IPS-18a (cell line): ENCODE results near the gene PLCG2.
"Not testable (repeated sequence)": the region's sequence is repeated elsewhere in the genome, so short reads cannot be mapped to it uniquely, and the experiment has no call there.

Experiments
- H3K27ac ChIP-seq: one replicate; pipeline ENCODE4 v1.5.1; 2013; ENCODE audit warnings: low read length
- H3K27me3 ChIP-seq: one replicate; pipeline ENCODE4 v1.6.1; 2013; ENCODE audit warnings: mild to moderate bottlenecking, low read length; ENCODE audit not compliant: control insufficient read depth, insufficient read depth
- H3K36me3 ChIP-seq: one replicate; pipeline ENCODE4 v1.6.1; 2013; ENCODE audit warnings: low read depth, low read length; ENCODE audit not compliant: control insufficient read depth
- H3K4me1 ChIP-seq: one replicate; pipeline ENCODE4 v1.6.1; 2013; ENCODE audit warnings: low read depth, low read length; ENCODE audit not compliant: control insufficient read depth
- H3K4me3 ChIP-seq: one replicate; pipeline ENCODE4 v1.5.1; 2013; ENCODE audit warnings: low read length
- H3K9ac ChIP-seq: one replicate; pipeline ENCODE4 v1.6.1; 2013; ENCODE audit warnings: mild to moderate bottlenecking, low read length, moderate library complexity
- H3K9me3 ChIP-seq: one replicate; pipeline ENCODE4 v1.6.1; 2013; ENCODE audit warnings: low read depth, low read length; ENCODE audit not compliant: control insufficient read depth

Gene PLCG2

DNA sequence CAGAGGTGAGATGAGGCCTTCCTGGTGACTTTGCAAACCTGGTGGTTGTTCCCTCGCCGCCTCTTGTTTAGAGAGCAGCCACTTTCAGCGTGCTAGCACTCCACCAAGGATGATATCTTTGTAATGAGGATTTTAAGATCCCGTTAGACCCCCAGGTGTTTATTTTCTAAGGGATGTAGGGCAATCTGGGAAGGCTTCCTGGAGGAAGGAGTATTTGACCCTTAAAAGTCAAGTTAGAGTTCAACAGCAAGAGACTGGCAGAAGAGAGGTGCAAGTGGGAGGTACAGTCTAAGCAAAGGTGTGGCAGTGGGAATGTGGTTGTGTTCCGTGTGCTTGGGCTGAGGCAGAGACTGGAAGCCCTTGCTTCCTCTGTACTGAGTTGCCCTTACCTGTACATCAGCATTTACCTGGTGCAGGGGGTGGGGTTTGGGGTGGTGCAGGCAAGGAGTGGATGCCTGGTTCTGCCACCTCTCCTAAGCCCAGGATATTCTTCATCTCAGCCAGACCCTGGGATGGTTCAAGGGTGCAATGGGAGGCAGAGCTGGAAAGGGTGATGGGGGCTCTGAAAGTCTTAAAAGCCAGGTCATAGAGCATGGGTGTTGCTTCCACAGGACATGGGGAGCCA lies 148.6 kb downstream of the PLCG2 start:
- H3K4me3 ChIP-seq, result no peak overlapping the region
- no peaks in the 10 kb centered on the region for H3K27me3 ChIP-seq
- H3K27ac ChIP-seq, result no peak overlapping the region
- H3K9ac ChIP-seq, result no peak overlapping the region
- no peaks in the 10 kb centered on the region for H3K9me3 ChIP-seq
- H3K4me1 ChIP-seq, result no peaks in the 10 kb centered on the region
- no peaks in the 10 kb centered on the region for H3K36me3 ChIP-seq

DNA sequence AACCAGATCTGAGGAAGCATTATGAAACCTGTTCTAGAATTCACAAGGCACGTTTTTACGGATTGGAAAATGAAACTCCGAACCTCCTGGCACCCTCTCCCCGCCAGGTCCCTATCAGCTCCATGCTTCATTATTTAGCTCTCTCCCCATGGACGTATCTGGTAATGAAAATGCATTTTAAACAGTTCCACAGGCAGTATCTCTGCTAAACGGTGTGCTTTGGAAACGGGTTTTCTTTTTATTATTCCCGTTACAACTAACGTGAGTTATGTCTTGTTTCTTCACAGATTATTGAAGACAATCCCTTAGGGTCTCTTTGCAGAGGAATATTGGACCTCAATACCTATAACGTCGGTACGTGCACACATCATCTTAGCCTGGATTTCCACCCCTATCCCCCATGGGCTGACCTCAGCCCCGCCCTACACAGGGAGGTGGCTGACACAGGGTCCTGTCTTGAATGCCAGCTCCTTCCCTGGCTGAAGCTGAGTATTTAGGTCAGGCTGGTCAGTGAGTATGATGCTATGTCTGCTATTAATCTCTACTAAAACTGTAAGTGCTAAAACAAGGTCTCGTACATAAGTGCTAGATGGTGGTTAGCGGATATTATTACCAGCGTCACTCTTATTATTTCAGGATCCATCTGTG lies 149.3 kb downstream of the PLCG2 start:
- Histone ChIP-seq H3K9ac (no peak overlapping the region), H3K9me3 (no peaks in the 10 kb centered on the region), H3K27me3 (no peaks in the 10 kb centered on the region), H3K4me1 (no peaks in the 10 kb centered on the region), H3K36me3 (no peaks in the 10 kb centered on the region), H3K27ac (no peak overlapping the region), H3K4me3 (no peak overlapping the region)

DNA sequence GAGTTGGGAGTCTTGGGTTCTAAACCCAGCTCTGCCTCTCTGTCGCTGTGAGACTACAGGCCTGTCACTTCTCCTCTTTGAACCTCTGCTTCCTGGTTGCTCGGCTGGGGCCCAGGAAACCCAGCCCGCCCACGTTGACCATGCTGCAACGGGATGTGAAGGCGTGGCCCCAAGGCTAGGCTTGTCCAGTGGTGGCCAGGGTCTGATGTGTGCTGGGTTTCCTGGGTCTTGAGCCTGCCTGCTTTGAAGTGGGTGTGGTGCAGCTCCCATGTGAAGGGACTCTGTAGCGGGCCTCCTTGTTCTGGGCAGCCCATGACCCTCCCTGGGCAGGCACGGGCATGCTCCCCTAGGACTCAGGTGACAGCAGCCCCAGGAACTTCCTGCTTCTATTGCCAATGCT lies 149.9 kb downstream of the PLCG2 start:
- H3K4me3 ChIP-seq, result no peak overlapping the region
- H3K27me3 ChIP-seq, result no peaks in the 10 kb centered on the region
- H3K27ac ChIP-seq, result no peak overlapping the region
- no peaks in the 10 kb centered on the region for H3K4me1 ChIP-seq
- H3K36me3 ChIP-seq, result no peaks in the 10 kb centered on the region
- no peak overlapping the region for H3K9ac ChIP-seq
- no peaks in the 10 kb centered on the region for H3K9me3 ChIP-seq

GRCh38 chr16:81929841-81930240 lies 150.8 kb downstream of the PLCG2 start:
- Histone ChIP-seq H3K36me3 (no peaks in the 10 kb centered on the region), H3K4me3 (no peak overlapping the region), H3K27me3 (no peaks in the 10 kb centered on the region), H3K27ac (no peak overlapping the region), H3K9ac (no peak overlapping the region), H3K9me3 (no peaks in the 10 kb centered on the region), H3K4me1 (no peaks in the 10 kb centered on the region)

- no peak overlapping the region for H3K9ac ChIP-seq
- H3K9me3 ChIP-seq, result no peaks in the 10 kb centered on the region
- H3K4me3 ChIP-seq, result no peak overlapping the region
- no peaks in the 10 kb centered on the region for H3K27me3 ChIP-seq
- no peaks in the 10 kb centered on the region for H3K4me1 ChIP-seq
- no peak overlapping the region for H3K27ac ChIP-seq
- H3K36me3 ChIP-seq, result no peaks in the 10 kb centered on the region
Measured at GRCh38 chr16:81931927-81932326, 152.8 kb downstream of the PLCG2 start.

GRCh38 chr16:81932668-81933067 lies 153.6 kb downstream of the PLCG2 start:
- Histone ChIP-seq H3K36me3 (no peaks in the 10 kb centered on the region), H3K4me3 (no peak overlapping the region), H3K4me1 (peaks cover 7% of the 10 kb centered on the region), H3K27me3 (no peaks in the 10 kb centered on the region), H3K9me3 (no peaks in the 10 kb centered on the region), H3K27ac (no peak overlapping the region), H3K9ac (no peak overlapping the region)

DNA sequence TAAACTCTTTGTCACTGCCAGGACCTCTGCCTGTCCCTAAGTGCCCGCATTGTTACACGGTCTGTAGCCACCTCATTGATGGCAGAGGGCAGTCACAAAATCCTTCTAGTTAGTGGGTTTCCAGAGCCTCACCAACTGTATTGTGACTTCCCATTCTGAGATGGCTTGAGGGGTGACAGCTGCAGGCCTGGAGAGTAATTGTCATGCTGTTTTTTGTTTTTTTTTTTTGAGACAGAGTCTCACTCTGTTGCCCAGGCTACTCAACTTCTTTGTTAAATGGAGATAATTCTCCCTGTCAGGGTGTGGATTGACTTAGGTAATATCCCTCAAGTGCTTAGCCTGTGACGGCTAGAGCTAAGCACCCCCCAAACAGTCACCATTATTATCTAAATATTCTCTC lies 154.3 kb downstream of the PLCG2 start:
- H3K9ac ChIP-seq, result no peak overlapping the region
- no peak overlapping the region for H3K27ac ChIP-seq
- peaks cover 11% of the 10 kb centered on the region for H3K4me1 ChIP-seq
- H3K36me3 ChIP-seq, result no peaks in the 10 kb centered on the region
- H3K27me3 ChIP-seq, result no peaks in the 10 kb centered on the region
- no peaks in the 10 kb centered on the region for H3K9me3 ChIP-seq
- H3K4me3 ChIP-seq, result no peak overlapping the region

GRCh38 chr16:81934711-81935110 lies 155.6 kb downstream of the PLCG2 start:
- not testable (repeated sequence) for H3K36me3 ChIP-seq, H3K4me3 ChIP-seq, H3K9me3 ChIP-seq, H3K27me3 ChIP-seq, H3K27ac ChIP-seq, H3K9ac ChIP-seq
- peaks cover 21% of the 10 kb centered on the region for H3K4me1 ChIP-seq

- no peak overlapping the region for H3K4me3 ChIP-seq
- no peak overlapping the region for H3K27ac ChIP-seq
- peaks cover 36% of the 10 kb centered on the region for H3K4me1 ChIP-seq
- no peaks in the 10 kb centered on the region for H3K36me3 ChIP-seq
- no peak overlapping the region for H3K9ac ChIP-seq
- no peaks in the 10 kb centered on the region for H3K9me3 ChIP-seq
- H3K27me3 ChIP-seq, result no peaks in the 10 kb centered on the region
Measured at GRCh38 chr16:81936209-81937000, 157.3 kb downstream of the PLCG2 start.

DNA sequence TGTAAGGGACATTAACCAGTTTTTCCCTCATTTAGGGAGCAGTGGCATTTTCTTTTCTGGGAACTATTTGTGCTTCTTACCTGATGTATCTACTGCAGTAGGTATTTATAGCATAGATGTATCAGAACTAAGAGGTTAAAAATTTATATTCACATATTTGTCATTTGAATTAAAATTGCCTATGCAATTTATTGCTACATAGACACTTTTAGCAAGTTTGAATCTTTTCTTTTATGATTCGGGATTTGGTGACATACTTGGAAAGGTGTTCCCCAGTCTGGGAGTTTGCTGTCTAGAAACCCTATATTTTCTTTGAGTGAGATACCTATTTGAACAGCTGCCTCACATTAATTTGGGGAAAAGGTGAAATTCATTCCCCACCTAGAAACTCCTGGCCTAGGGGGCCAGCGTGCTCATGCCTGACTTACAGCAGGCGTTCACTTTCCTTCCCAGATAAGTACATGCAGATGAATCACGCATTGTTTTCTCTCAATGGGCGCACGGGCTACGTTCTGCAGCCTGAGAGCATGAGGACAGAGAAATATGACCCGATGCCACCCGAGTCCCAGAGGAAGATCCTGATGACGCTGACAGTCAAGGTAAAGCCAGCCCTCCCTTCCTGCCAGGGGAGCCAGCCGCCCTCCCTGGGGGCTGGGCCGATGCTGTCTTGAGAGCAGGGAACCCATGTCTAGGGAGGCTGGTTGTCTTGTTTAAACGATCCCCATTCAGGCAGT lies 158.4 kb downstream of the PLCG2 start:
- no peak overlapping the region for H3K27ac ChIP-seq
- H3K9ac ChIP-seq, result no peak overlapping the region
- peaks cover 3% of the 10 kb centered on the region for H3K27me3 ChIP-seq
- H3K36me3 ChIP-seq, result no peaks in the 10 kb centered on the region
- H3K9me3 ChIP-seq, result no peaks in the 10 kb centered on the region
- peaks cover 46% of the 10 kb centered on the region for H3K4me1 ChIP-seq
- H3K4me3 ChIP-seq, result no peak overlapping the region

GRCh38 chr16:81938326-81939163 lies 159.5 kb downstream of the PLCG2 start:
- Histone ChIP-seq H3K27me3 (peaks cover 3% of the 10 kb centered on the region), H3K9ac (peak overlapping the region; percentile 1), H3K27ac (no peak overlapping the region), H3K4me3 (no peak overlapping the region), H3K4me1 (peaks cover 57% of the 10 kb centered on the region), H3K9me3 (no peaks in the 10 kb centered on the region), H3K36me3 (no peaks in the 10 kb centered on the region)
